MCF 10A (cell line): ENCODE results near the gene TIMP3. TPM values are rescaled to one million over a fixed set of nuclear protein-coding genes. Genes with fewer than 3 reads are reported as not detected.

Experiments
- BruUV-seq: library from RNA; stranded (reverse); fragments of 400-500 nt; replicated peaks from 2 replicates; lab custom pipeline; 2021; lab: Mats Ljungman, UMichigan
- CTCF ChIA-PET: fragments of 300-600 bp; sonication (Branson Sonifier 250); formaldehyde crosslinking; extraction: SDS; loops from one replicate; lab custom pipeline; 2021; ENCODE audit warnings: antibody characterized with exemption, inconsistent platforms; lab: Yijun Ruan, JAX
- POLR2A ChIA-PET: fragments of 300-600, 350-650 bp; sonication (Branson Sonifier 250); formaldehyde crosslinking; extraction: SDS; loops from one replicate; lab custom pipeline; 2020; ENCODE audit warnings: antibody characterized with exemption, inconsistent platforms; lab: Yijun Ruan, JAX
- DNase-seq: peaks from one replicate; pipeline ENCODE4 v3.0.0-alpha.2; 2018; ENCODE audit not compliant: unreplicated experiment
- H3K27ac Mint-ChIP-seq: one replicate; pipeline ENCODE4 v1.8.0; 2022; ENCODE audit warnings: mild to moderate bottlenecking, low read depth, mixed read lengths; ENCODE audit not compliant: unreplicated experiment
- H3K27me3 Mint-ChIP-seq: one replicate; pipeline ENCODE4 v1.8.0; 2022; ENCODE audit warnings: mixed read lengths; ENCODE audit not compliant: insufficient read depth, unreplicated experiment
- H3K36me3 Mint-ChIP-seq: one replicate; pipeline ENCODE4 v1.8.0; 2022; ENCODE audit warnings: mild to moderate bottlenecking, moderate library complexity, mixed read lengths; ENCODE audit not compliant: insufficient read depth, unreplicated experiment
- H3K4me1 Mint-ChIP-seq: one replicate; pipeline ENCODE4 v1.8.0; 2022; ENCODE audit warnings: mixed read lengths; ENCODE audit not compliant: insufficient read depth, unreplicated experiment
- H3K4me3 Mint-ChIP-seq: one replicate; pipeline ENCODE4 v1.8.0; 2022; ENCODE audit warnings: mild to moderate bottlenecking, moderate library complexity, mixed read lengths; ENCODE audit not compliant: unreplicated experiment
- H3K9me3 Mint-ChIP-seq: one replicate; pipeline ENCODE4 v1.8.0; 2022; ENCODE audit warnings: mixed read lengths; ENCODE audit not compliant: unreplicated experiment
- CTCF ChIP-seq: fragments of 200-600 bp; IDR thresholded peaks from one replicate; pipeline ENCODE4 v1.8.0; 2022; ENCODE audit warnings: antibody characterized with exemption, mild to moderate bottlenecking; ENCODE audit not compliant: unreplicated experiment
- intact Hi-C: fragments of 100-400 bp; cut with micrococcal nuclease; formaldehyde crosslinking; loops from 2 replicates; pipeline ENCODE4 v1.14.1; 2022
- total RNA-seq: library from RNA; stranded (reverse); gene quantifications from 2 replicates; pipeline ENCODE4 v1.2.3, GENCODE V29; 2022

The TIMP3 gene
- total RNA-seq, 1 experiment from 2014 or later = 50.6 TPM

GRCh38 chr22:32826537-32826936, 25.0 kb downstream of the TIMP3 start:
- CTCF ChIA-PET = interaction anchor here (0.6 to 1.5 kb wide), 6 partner anchors 9 to 298 kb away, joined by 3 to 9 read pairs (median 4); no protein-coding TSS in a partner anchor
- no TSS peak for BruUV-seq
- H3K9me3 Mint-ChIP-seq = no peaks in the 10 kb centered on the region
- peaks cover 7% of the 10 kb centered on the region for H3K4me1 Mint-ChIP-seq
- no peaks in the 10 kb centered on the region for H3K27me3 Mint-ChIP-seq
- intact Hi-C loops = no loop called here
- TF ChIP-seq CTCF = no peak
- H3K36me3 Mint-ChIP-seq = peaks cover 23% of the 10 kb centered on the region
- DNase-seq = no peak
- H3K4me3 Mint-ChIP-seq = no peak overlapping the region
- peak overlapping the region; percentile 9 for H3K27ac Mint-ChIP-seq
- POLR2A ChIA-PET = interaction anchor here (0.9 kb wide), 1 partner anchor 11 kb away, joined by 3 read pairs; no protein-coding TSS in a partner anchor

- CTCF ChIA-PET = interaction anchor here (0.6 to 1.5 kb wide), 6 partner anchors 9 to 383 kb away, joined by 3 to 9 read pairs (median 4); no protein-coding TSS in a partner anchor
- intact Hi-C loops = no loop called here
- no peak overlapping the region for H3K4me3 Mint-ChIP-seq
- H3K27me3 Mint-ChIP-seq = no peaks in the 10 kb centered on the region
- BruUV-seq = no TSS peak
- H3K27ac Mint-ChIP-seq = peak overlapping the region; percentile 1
- peaks cover 26% of the 10 kb centered on the region for H3K36me3 Mint-ChIP-seq
- POLR2A ChIA-PET = interaction anchor here (0.6 to 1.2 kb wide), 5 partner anchors 12 to 295 kb away, joined by 3 to 4 read pairs (median 3); no protein-coding TSS in a partner anchor
- no peak for TF ChIP-seq CTCF
- DNase-seq = no peak
- H3K4me1 Mint-ChIP-seq = peaks cover 7% of the 10 kb centered on the region
- H3K9me3 Mint-ChIP-seq = no peaks in the 10 kb centered on the region
Observed at GRCh38 chr22:32827049-32827602, 25.6 kb downstream of the TIMP3 start.

GRCh38 chr22:32828150-32828549, 26.6 kb downstream of the TIMP3 start:
- no TSS peak for BruUV-seq
- Mint-ChIP-seq H3K27ac (no peak overlapping the region), H3K36me3 (peaks cover 28% of the 10 kb centered on the region), H3K9me3 (no peaks in the 10 kb centered on the region), H3K27me3 (no peaks in the 10 kb centered on the region), H3K4me1 (peaks cover 7% of the 10 kb centered on the region), H3K4me3 (no peak overlapping the region)
- ChIA-PET CTCF (interaction anchor here (0.7 to 1.5 kb wide), 4 partner anchors 8 to 382 kb away, joined by 3 to 9 read pairs (median 4); no protein-coding TSS in a partner anchor), POLR2A (interaction anchor here (1.2 kb wide), 1 partner anchor 157 kb away, joined by 3 read pairs; no protein-coding TSS in a partner anchor)
- intact Hi-C loops = no loop called here
- no peak for TF ChIP-seq CTCF
- DNase-seq = no peak

- ChIA-PET POLR2A (no interaction called here), CTCF (no interaction called here)
- intact Hi-C loops = no loop called here
Observed at GRCh38 chr22:32828561-32828960, 27.1 kb downstream of the TIMP3 start.

More at GRCh38 chr22:32828561-32828960, 27.1 kb downstream of the TIMP3 start:
- no peaks in the 10 kb centered on the region for H3K9me3 Mint-ChIP-seq
- no peak overlapping the region for H3K27ac Mint-ChIP-seq
- no peak for DNase-seq
- peaks cover 7% of the 10 kb centered on the region for H3K4me1 Mint-ChIP-seq
- no peaks in the 10 kb centered on the region for H3K27me3 Mint-ChIP-seq
- no TSS peak for BruUV-seq
- H3K4me3 Mint-ChIP-seq = no peak overlapping the region
- TF ChIP-seq CTCF = no peak
- peaks cover 28% of the 10 kb centered on the region for H3K36me3 Mint-ChIP-seq
